GM19324 (cell line): Measurements from ENCODE around the gene PTGR3.

Experiments
- ATAC-seq: cut with Tn5 transposase; IDR thresholded peaks from one replicate; pipeline ENCODE4 v1.9.1; 2021; ENCODE audit warnings: mild to moderate bottlenecking, moderate library complexity; ENCODE audit not compliant: unreplicated experiment, low FRiP score

PTGR3 gene, protein sequence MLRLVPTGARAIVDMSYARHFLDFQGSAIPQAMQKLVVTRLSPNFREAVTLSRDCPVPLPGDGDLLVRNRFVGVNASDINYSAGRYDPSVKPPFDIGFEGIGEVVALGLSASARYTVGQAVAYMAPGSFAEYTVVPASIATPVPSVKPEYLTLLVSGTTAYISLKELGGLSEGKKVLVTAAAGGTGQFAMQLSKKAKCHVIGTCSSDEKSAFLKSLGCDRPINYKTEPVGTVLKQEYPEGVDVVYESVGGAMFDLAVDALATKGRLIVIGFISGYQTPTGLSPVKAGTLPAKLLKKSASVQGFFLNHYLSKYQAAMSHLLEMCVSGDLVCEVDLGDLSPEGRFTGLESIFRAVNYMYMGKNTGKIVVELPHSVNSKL

DNA sequence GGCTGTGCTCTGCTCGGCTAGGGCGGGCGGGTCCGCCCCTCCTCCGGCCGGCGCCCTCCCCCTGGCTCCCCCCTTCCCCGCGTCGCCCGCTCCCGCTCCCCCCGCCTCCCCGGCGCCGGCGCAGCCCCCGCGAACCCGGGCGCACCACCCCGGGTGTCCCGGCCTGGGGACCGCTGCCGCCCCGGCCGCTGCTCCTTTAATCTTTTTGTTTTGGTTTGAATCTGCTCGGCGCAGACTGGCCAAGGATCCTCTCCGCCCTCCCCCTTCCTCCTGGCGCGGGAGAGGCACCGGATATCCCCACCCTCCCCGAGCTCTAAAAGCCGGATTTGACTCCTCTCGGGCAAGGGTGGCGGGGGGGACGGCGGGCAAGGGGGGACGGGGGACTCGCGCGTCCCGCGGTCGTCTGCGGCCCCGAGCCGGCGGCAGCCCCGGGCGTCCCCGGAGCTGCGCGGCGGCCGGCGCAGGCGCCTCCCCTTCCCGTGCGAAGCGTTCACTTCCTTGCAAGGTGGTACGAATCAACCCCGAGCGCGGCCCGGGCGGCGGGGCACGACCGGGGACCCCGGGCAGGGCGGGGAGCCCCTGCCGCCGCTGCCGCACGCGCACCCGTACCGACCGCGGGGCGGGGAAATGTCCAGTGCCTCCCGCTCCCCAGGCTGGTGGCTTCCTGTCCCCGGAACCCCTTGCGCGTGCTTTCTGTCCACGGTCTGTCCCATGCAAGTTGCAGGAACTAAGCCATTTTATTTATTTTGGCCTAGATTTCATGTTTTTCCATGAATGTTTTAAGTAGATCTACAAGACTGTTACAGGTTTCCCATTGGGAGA, at the start of gene PTGR3:
Gene PTGR3 (minus strand): TSS at position 11 of the 822 bp plus-strand sequence. CDS start 81 bp downstream, outside the sequence.
- peak; percentile 63 for ATAC-seq

DNA sequence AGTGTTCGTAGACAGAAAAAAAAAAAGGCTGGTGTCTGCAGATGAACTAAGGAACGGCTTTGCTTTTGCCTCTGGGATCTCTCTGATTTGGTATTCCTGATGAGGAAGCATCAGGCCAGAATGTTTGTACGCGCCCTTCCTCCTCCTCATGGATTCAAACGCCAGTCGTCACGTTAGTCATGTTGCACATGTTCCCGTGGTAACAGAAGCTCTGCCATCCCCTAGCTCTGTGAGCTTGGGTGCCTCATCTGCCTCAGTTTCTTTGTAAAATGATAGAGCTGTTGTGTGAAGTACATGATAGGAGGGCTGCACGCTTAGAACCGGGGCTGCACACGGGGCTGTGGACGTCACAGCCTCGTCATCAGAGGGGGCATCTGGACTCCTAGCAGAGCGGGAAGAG, 48.7 kb upstream of the PTGR3 start:
- no peak for ATAC-seq

DNA sequence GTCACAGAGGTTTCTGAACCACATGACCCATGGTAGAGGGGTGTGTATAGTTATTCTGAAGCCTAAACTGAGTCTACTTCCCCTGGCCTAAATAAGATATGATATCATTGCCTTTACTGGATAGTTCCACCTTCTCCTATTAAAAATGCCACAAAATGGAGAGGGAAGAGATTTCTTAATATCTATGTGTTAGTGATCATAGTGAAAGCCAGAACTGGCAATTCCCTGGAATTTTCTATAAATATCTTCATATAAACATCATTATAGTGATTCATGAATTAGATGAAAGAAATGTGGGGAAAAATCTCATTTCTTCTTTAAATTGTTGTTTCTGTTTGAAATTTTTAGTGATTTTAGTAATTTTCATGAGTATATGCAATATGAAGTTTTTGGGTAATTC, 47.4 kb upstream of the PTGR3 start:
- no peak for ATAC-seq

DNA sequence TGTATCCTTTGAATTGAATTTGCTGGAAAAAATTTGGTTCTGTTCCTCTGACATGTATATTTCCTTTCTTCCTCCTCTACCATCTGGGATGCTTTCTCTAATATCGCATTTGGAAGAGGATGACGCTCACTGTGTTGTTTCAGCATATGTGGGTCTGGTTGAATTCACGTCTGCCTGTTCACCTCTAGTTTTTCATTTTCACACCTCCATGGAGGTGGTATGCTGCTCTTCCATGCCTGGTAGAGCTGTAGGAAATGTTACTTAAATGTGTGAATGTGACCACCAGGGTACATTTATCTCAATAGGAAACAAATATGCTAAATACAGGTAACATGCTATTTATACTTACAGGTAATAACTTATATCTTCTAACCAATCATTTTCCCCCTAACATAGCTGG, 46.2 kb upstream of the PTGR3 start:
- ATAC-seq = no peak

DNA sequence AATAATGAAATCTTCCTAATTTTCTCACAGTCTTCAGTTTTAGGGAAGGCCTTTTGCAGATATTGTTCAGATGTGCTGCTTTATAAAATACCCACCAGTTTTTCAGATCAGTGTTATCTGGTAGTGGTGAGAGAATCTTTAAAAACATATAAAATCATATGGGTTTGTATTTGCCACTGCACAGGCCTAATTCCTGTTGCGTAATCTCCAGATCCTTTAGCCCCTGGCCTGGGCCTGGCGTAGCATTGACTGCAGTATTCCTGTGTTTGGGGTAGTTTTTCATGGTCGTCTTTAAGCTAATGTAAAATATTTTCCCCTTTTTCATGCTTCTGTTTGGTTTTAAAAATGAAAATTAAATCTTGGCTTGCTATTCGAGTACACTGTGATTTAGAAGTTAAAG, 44.8 kb upstream of the PTGR3 start:
- ATAC-seq = no peak

DNA sequence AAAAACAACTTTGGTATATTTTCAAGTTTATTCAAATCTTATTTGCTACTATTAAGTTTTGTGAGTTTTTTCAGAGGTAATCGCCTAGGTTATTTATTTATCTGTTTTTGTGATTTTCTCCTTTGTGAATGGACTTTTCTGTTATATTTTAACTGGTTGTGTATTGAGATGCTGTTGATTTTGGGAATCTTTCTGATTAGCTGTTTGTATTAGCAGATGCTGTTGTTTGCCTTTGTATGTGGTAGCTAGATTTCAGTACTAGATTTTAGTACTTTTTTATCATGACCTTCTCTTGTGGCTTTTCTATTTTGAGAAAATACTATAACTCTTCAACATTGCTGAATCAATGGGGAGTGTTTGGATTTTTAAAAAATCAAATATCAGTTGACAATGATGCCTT, 44.1 kb upstream of the PTGR3 start:
- ATAC-seq = no peak

DNA sequence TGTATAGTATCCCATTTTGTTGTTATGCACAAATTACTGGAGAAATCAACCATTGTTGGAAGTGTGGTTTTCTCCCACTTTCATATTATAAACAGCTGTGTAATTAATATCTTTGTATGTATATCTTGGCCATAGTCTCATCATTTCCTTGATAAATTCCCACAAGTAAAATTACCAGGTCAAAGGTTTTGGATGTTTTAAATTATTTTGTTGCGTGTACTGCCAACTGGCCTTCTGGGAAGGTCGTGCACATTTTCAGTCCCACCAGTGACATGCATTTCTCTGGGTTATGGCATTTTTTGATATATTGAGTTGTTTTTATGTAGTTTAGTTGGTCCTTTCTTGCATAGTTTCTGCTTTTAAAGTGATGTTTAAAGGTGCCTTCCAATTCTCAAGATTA, 43.2 kb upstream of the PTGR3 start:
- no peak for ATAC-seq

DNA sequence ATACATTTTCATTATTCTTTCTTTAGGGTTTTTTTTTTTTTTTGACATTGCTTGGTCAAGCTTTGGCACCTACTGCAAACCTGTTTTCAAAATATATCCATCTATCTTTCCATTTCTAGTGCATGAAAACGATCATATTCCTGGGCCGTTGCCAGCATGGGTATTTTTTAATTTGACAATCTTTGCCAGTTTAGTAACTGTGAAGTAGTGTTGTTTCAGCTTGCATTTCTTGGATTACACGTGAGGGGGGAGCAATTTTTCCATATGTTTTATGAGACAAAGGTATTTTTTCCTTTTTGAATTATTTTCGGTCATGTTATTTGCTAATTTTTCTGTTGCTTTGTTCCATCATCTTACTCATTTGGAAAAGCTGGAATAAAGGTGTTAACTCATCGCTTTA, 42.5 kb upstream of the PTGR3 start:
- no peak for ATAC-seq

DNA sequence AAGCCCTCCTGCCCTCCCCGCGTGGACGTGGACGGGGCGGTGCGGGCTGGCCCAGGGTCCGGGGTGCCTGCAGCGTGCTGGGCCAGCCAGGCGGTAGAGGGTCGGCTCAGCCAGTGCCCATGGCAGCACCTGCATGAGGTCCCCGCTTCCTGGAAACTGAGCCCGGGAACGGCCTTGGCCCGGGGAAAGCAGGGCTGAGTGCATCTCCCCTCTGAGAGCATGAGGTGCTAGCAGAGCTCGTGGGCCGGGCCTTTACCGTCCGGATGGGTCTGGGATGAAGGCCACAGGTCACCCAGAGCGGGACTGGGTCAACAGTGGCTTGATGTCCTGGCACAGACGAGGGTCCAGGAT, 41.5 kb upstream of the PTGR3 start:
- no peak for ATAC-seq

DNA sequence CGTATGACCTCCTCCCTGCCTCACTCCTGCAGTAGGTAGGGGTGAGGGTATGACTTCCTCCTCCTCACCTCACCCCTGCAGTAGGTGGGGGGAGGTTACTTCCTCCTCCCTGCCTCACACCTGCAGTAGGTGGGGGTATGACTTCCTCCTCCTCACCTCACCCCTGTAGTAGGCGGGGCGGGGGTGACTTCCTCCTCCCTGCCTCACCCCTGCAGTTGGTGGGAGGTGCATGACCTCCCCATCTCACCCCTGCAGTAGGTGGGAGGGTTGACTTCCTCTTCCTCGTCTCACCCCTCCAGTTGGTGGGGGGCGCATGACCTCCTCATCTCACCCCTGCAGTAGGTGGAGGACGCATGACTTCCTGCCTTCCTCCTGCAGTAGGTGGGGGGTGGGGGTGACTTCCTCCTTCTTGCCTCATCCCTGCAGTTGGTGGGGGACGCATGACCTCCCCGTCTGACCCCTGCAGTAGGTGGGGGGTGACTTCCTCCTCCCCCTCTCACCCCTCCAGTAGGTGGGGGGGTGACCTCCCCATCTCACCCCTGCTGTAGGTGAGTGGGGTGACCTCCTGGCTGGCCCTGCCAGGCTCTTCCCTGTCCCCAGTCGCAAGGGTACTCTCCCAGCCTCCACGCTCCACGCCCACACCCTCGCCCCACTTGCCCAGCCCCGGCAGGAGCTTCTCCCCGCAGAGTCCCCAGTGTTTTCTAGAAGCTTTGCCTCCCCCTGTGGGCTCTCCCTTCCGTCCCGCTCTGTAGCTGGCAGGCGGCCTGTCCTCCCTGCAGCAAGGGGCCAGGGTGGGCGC, 40.9 kb upstream of the PTGR3 start:
- no peak for ATAC-seq

DNA sequence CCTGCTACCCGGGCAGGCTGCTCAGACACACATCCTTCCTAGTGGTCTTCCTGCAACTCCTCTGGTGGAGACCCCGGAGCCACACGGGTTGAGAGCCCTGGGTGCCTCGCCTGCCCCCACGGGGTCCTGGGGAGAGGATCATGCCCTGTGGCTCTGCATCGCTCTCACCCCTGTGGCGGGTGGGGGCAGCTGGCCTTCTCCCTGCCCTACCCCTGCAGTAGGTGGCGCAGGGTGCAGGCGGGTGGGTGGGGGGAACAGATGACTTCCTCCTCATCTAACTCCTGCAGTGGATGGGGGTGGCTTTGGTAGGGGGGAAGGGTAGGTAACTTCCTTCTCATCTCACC, 40.2 kb upstream of the PTGR3 start:
- ATAC-seq = no peak

DNA sequence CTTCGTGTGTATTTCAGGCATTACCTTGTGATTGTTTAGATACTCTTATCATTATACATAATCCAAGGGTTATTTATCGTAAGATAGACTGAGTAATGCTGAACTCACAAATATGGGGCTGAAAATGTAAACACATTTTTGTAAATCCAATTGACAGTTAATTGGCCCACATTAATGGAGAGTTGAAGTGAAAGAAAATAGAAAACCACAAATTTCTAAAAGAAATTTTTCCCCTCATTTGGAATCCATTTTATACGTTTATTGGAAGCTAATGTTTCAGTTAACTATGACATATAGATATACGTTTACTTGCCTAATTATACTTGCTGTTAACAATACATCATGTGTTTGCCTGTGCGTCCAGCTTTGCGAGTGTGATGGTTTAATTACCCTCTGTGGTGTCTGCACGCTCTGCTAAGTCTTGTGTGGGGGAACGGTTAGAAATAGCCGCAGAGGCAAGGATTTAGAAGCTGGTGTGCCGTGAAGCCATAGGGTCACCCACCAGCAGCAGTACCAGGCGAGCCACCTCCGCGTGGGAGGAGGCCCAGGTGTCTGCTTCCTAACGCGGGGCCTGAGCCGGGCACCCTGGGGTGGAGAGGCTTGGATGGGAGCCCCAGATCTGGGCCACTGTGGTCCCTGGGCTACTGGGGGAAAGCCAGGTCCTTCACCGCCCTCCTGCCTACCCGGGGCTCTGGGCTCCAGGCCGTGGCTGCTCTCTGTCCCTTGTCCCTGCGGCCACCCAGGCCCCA, 39.7 kb upstream of the PTGR3 start:
- ATAC-seq = no peak

DNA sequence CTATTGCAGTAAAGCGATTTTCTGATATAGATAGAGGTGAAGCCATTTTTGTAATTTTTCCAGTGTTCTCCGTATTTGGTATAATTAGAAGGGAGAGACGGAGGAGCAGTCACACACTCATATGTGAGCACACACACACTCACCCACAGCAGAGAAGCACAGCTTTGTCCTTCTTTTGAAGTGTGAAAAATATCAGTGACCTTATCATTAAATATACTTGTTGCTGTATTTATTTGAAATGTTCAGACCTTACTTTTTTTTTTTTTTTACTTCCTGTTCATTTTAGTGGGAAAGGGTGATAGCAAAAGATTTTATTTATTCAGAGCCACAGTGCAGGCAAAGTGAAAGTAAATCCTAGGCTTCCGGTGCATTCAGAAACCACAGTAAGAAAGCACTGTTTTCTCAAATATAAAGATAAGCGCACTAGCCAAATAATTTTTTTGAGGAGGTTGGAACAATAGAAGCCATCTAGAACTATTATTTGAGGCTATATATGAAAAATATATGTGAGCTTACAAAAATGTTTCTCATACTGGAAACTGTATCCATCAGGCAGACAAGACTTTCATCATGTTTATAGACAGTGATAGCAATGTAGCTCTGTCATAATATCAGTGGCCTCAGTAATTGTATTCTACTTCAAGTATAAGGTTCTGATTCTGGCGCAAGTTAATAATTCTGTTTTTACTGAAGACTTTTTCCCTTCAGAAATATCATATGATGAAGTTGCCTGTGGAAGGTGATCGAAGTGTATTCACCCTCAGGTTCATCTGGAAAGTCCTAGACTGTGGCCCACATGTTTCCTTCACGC, 38.9 kb upstream of the PTGR3 start:
- peak; percentile 61 for ATAC-seq

DNA sequence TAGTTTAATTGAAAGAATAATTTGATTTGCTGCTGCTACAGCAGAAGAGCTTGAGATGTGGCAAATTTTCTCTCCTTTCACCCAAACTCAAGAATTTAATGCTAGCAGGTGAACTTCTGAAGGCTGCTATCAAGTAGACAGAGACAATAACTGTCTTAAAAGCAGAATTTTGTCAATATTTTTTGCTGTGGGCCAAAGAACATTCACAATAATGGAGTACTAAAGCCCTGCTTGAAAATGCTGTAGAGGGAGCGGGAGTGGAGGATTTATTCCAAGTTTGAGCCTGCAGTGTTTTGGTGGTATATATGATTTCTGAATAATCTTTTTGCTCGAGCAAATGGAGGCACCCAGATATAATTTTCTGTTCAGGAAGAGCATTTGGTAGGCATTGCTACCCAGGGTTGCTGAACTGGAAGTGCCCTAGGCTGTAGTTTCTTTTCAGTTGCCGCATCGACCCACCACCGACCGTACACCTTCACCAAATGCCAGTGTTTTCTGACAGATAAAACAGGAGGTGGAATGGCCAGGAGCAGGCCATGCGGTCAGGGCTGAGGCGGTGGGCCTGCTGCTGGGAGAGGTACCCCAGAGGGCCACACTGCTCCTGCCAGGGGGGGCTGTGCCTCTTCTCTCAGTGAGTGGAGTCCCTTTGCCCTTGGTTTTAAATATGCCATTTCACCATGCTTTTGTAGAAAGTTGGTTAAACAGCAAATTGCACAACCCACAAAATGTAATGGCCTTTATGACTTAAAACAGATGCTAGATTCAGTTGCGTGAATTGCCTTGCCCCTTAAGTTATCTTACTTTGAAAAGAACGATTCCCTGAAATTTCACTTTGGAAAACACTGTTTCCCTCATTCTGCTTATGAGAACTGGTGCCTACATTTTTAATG, 38.0 kb upstream of the PTGR3 start:
- ATAC-seq = no peak

DNA sequence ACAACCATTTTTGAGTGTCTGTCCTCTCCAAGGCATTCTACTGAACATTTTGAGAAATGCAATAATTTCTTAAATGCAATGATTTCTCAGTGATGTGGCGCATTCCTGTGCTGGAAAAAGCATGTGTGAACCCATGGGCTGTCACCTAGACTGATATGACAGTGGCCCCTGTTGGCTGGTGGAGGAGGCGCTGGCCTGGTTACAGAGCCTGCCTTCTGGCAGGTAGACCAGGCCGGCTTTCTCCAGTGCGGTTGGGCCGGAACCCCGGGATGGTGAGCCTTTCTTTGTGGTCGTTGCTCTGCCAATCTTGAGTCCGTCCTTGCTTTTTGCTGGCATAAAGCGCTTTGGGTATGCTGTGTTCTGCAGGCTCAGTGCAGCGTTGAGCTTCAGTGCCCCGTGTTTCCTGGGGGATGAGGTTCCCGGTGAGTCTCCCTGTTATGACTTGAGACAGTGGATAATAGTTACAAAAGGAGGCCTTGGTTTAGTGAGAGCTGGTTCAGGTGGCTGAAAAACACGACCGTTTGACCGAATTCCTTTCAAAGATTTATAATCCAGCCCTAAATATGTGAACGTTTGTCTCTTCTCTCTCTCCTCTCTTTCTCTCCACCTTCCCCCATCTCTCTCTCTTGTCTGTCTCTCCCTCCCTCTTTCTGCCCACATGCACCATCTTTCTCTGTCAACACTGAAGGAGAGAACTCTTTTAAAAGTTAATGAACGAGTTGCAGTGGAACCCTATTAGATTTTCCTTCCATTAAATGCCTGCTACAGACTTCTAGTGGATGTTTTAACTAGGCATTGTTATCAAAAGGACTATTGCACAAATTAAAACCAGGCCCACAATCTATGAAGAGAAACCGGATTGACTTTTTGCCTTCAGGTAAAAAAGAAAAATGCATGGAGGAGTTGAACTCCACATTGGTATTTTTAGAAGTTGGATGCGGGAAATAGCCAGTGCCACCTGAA, 35.7 kb upstream of the PTGR3 start:
- no peak for ATAC-seq

DNA sequence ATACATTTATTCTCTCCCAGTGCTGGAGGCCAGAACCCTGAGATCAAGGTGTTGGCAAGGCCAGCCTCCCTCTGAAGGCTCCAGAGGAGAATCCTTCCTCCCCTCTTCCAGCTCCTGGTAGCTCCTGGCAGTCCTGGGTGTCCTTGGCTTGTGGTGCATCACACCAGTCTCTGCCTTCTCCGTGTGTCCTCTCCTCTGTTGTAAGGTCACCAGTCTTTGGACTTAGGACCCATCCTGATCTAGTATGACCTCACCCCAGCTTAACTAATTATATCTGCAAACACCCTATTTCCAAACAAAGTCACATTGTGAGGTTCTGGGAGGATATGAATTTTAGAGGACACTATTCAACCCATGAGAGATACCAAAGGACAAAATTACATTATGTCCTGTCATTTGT, 32.8 kb upstream of the PTGR3 start:
- no peak for ATAC-seq

DNA sequence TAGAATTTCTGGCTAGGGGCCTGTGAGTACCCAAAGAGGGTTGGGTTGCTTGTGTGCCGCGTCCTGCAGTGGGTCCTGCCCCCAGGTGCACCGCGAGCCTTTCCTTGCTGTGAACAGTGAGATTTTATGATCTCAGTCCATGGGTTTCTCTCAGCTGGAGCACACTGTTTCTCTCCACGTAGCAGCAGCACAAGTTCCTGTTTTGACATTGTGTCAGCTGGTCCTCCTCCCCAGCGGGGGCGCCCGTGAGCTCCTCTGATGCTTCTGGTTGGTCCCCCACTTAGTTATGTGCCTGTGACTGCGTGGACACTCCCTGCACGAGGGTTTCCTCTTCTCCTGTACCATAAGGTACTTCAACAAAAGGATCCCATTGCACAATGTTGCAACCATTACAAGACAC, 31.5 kb upstream of the PTGR3 start:
- ATAC-seq = no peak

DNA sequence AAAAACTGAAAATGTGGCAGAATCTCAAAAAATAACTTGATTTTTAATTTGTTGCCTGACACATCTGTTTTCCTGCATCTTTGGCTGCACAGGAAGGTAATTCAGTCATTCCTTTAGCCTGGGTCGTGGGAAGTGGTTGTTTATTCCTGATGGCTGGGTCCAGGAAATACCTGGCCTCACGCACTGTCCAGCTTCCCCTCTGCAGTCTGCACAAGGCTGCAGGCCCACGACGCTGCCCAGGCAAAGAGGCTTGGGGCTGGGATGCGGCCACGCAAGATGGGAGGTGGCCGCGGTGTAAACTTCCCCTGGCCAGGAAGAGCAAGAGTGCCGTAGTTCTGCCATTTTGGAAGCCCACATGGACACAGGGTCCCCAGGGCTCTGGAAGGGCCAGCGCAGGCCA, 29.8 kb upstream of the PTGR3 start:
- no peak for ATAC-seq
